Activated T-helper 1 cell treated with anti-CD3 and anti-CD28 coated beads, Interleukin-2, amount 50 U/mL, for 16 hours (primary cell): ENCODE results near the gene MLX.
"Not testable (repeated sequence)": the region's sequence is repeated elsewhere in the genome, so short reads cannot be mapped to it uniquely, and the experiment has no call there.

ENCODE experiments used
- DNase-seq, 2 donors: peaks; one replicate each; pipeline ENCODE4 v3.0.0-alpha.2; 2020; ENCODE audit warnings: low read depth in 1 of 2, low spot score in 1 of 2

Gene MLX

GRCh38 chr17:42617956-42618431, 51.1 kb downstream of the MLX start:
- no peak for DNase-seq

GRCh38 chr17:42618442-42619150, 51.7 kb downstream of the MLX start:
- no peak for DNase-seq

- DNase-seq: not testable (repeated sequence)
These were observed 55.1 kb downstream of the MLX start for GRCh38 chr17:42621987-42622386.
